CD14-positive monocyte (primary cell): Measurements from ENCODE around the gene TDRD9. TPM values are rescaled to one million over a fixed set of nuclear protein-coding genes. Genes with fewer than 3 reads are reported as not detected.

Experiments used
- DNase-seq, 3 donors: peaks; one replicate each; pipeline ENCODE4 v3.0.0-alpha.2; 2011 to 2022
- H2AFZ ChIP-seq: 2 replicates; pipeline ENCODE4 v1.6.0; 2012; ENCODE audit warnings: mild to moderate bottlenecking, low read depth, low read length, inconsistent platforms; ENCODE audit not compliant: insufficient read depth, poor library complexity, severe bottlenecking
- H3K27ac ChIP-seq, 2 donors: 1 replicate in 1 of 2; 2 replicates in 1 of 2; pipeline ENCODE4 v1.5.1; 2012 to 2013; ENCODE audit warnings: low read length in 2 of 2, control low read depth in 1 of 2, inconsistent platforms in 1 of 2, low read depth in 1 of 2, mild to moderate bottlenecking in 1 of 2
- H3K27me3 ChIP-seq, 2 donors: one replicate each; pipeline versions ENCODE4 v1.6.0 to v1.6.1; 2011 to 2013; ENCODE audit warnings: low read length in 2 of 2; ENCODE audit not compliant: control insufficient read depth in 2 of 2, insufficient read depth in 2 of 2
- H3K36me3 ChIP-seq, 2 donors: replicated peaks in 1 of 2; 1 replicate in 1 of 2; 2 replicates in 1 of 2; pipeline versions ENCODE4 v1.5.1 to v1.6.1; 2012 to 2013; ENCODE audit warnings: low read length in 2 of 2, control low read depth in 1 of 2, inconsistent platforms in 1 of 2, mild to moderate bottlenecking in 1 of 2; ENCODE audit not compliant: insufficient read depth in 2 of 2, control insufficient read depth in 1 of 2
- H3K4me1 ChIP-seq, 2 donors: 1 replicate in 1 of 2; 2 replicates in 1 of 2; pipeline versions ENCODE4 v1.5.1 to v1.6.1; 2012 to 2013; ENCODE audit warnings: low read length in 2 of 2, control low read depth in 1 of 2, inconsistent platforms in 1 of 2, mild to moderate bottlenecking in 1 of 2, moderate library complexity in 1 of 2; ENCODE audit not compliant: insufficient read depth in 2 of 2, control insufficient read depth in 1 of 2
- H3K4me2 ChIP-seq: replicated peaks from 2 replicates; pipeline ENCODE3; 2012; ENCODE audit warnings: low read length, moderate library complexity, mild to moderate bottlenecking; ENCODE audit not compliant: poor library complexity, severe bottlenecking; ENCODE audit errors: extremely low read depth
- H3K4me3 ChIP-seq, 3 experiments: fragments of 200-600 bp in 1 of 3; sonication (generic) in 1 of 3; replicated peaks in 1 of 3; 1 replicate in 2 of 3; 2 replicates in 1 of 3; pipeline ENCODE4 v1.5.1; 2011 to 2013; ENCODE audit warnings: low read length in 3 of 3, mild to moderate bottlenecking in 3 of 3, control low read depth in 2 of 3, low read depth in 2 of 3, inconsistent platforms in 1 of 3, moderate library complexity in 1 of 3
- H3K79me2 ChIP-seq: 2 replicates; pipeline ENCODE4 v1.6.0; 2012; ENCODE audit warnings: mild to moderate bottlenecking, control low read depth, inconsistent platforms, low read length, moderate library complexity; ENCODE audit not compliant: insufficient read depth
- H3K9ac ChIP-seq: 2 replicates; pipeline ENCODE4 v1.6.0; 2017; ENCODE audit warnings: low read length, mild to moderate bottlenecking; ENCODE audit not compliant: insufficient read depth, poor library complexity, severe bottlenecking
- H3K9me3 ChIP-seq, 2 donors: replicated peaks in 1 of 2; 1 replicate in 1 of 2; 2 replicates in 1 of 2; pipeline versions ENCODE4 v1.5.1 to v1.6.1; 2012 to 2013; ENCODE audit warnings: low read length in 2 of 2, control low read depth in 1 of 2; ENCODE audit not compliant: control insufficient read depth in 1 of 2, insufficient read depth in 1 of 2
- H4K20me1 ChIP-seq: 2 replicates; pipeline ENCODE4 v1.6.0; 2012; ENCODE audit warnings: mild to moderate bottlenecking, low read length, control low read depth, moderate library complexity; ENCODE audit not compliant: insufficient read depth
- H3K27ac Mint-ChIP-seq, 7 donors: one replicate each; pipeline ENCODE4 v1.8.0; 2020; ENCODE audit warnings: mild to moderate bottlenecking in 7 of 7, mixed read lengths in 7 of 7, moderate library complexity in 6 of 7, inconsistent platforms in 2 of 7
- H3K27me3 Mint-ChIP-seq, 3 donors: one replicate each; pipeline ENCODE4 v1.8.0; 2021 to 2022; ENCODE audit warnings: low read depth in 3 of 3, mild to moderate bottlenecking in 3 of 3, mixed read lengths in 3 of 3, moderate library complexity in 3 of 3, inconsistent platforms in 1 of 3
- H3K36me3 Mint-ChIP-seq, 2 donors: one replicate each; pipeline ENCODE4 v1.8.0; 2020; ENCODE audit warnings: mixed read lengths in 2 of 2, inconsistent platforms in 1 of 2, mild to moderate bottlenecking in 1 of 2
- H3K4me1 Mint-ChIP-seq: one replicate; pipeline ENCODE4 v1.8.0; 2020; ENCODE audit warnings: mild to moderate bottlenecking, mixed read lengths
- H3K4me3 Mint-ChIP-seq, 2 donors: one replicate each; pipeline ENCODE4 v1.8.0; 2020; ENCODE audit warnings: mild to moderate bottlenecking in 2 of 2, mixed read lengths in 2 of 2, moderate library complexity in 1 of 2
- H3K9me3 Mint-ChIP-seq, 7 donors: one replicate each; pipeline ENCODE4 v1.8.0; 2020 to 2022; ENCODE audit warnings: mixed read lengths in 7 of 7, mild to moderate bottlenecking in 6 of 7, moderate library complexity in 6 of 7, inconsistent platforms in 2 of 7
- WGBS: methylation state at CpG from one replicate; pipeline ENCODE4 v1.1.5; 2013; ENCODE audit warnings: missing lambda C conversion rate; ENCODE audit not compliant: insufficient coverage; 5-methylcytosine and 5-hydroxymethylcytosine counted together
- intact Hi-C, 2 donors: fragments of 100-400 bp; cut with micrococcal nuclease; formaldehyde crosslinking; loops; one replicate each; pipeline versions ENCODE4 v1.15.0 to v1.15.1; 2023
- polyA plus RNA-seq, 3 donors: library from polyadenylated mRNA; depleted of rRNA in 1 of 3; unstranded in 2 of 3; stranded (reverse) in 1 of 3; fragments of 300-500 nt in 2 of 3; fragments of >200 nt in 1 of 3; fragmentation: Illumina TruSeq in 2 of 3; gene quantifications; 1 replicate in 2 of 3; 2 replicates in 1 of 3; pipeline ENCODE4 v1.2.3, GENCODE V29; 2012 to 2021
- TF ChIP-seq, protein P1 (sequence below): fragments of 200-600 bp; IDR thresholded peaks from one replicate; pipeline ENCODE4 v1.8.0; 2022; ENCODE audit warnings: antibody characterized with exemption, mild to moderate bottlenecking

The TDRD9 gene
- polyA plus RNA-seq, 3 donors, result 7.6 to 12.1 (median 11.8) TPM

DNA sequence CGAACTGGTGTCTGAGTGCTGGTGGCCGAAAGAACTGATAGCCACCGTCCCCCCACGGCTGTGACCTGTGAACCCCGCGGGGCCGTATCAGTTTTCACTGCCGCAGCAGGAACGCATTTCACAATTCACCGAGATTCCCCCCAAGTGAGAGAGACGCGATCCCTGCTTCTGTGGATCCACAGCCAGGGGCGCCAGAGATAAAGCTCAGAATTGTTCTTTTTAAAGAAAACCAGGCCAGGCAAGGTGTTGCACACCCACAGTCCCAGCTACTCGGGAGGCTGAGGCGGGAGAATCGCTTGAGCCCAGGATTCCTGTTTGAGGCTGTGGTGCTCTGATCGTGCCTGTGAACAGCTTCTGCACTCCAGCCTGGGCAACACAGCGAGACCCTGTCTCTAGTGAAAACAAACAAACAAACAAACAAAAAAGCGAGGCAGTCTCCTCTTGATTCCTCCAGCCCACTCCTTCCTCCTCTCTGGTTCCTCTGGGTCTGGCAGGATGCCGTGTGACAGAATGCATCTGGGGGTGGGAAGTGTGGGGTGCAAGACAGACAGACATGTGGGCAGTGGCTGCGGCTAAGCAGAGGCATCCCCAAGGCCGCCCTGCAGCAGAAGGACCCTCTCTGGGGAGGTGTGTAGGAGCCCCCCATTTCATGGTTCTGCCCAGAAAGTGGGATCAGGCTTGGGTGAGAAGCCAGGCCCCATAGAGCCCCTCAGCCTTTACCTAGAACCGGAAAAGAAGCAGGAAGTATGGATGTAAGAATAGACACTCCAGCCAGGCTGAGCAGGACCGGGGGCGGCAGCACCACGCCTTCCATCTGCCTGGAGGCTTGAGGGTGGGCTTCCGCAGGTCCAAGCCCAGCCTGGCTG lies 41.7 kb upstream of the TDRD9 start:
- H3K4me3 ChIP-seq, result no peak overlapping the region
- H3K4me1 ChIP-seq, result no peaks in the 10 kb centered on the region
- Mint-ChIP-seq H3K27me3 (peaks cover 4 to 10% (median 9%) of the 10 kb centered on the region in 3 donors), H3K4me1 (no peaks in the 10 kb centered on the region), H3K27ac (peak overlapping the region in 1 of 7 donors; percentile 45), H3K36me3 (no peaks in the 10 kb centered on the region), H3K4me3 (no peak overlapping the region), H3K9me3 (no peaks in the 10 kb centered on the region)
- H3K9me3 ChIP-seq, result no peaks in the 10 kb centered on the region
- intact Hi-C loops, result no loop called here
- no peak overlapping the region for H3K9ac ChIP-seq
- no peak overlapping the region for H2AFZ ChIP-seq
- H4K20me1 ChIP-seq, result no peaks in the 10 kb centered on the region
- H3K27ac ChIP-seq, result no peak overlapping the region
- TF ChIP-seq, protein P1, sequence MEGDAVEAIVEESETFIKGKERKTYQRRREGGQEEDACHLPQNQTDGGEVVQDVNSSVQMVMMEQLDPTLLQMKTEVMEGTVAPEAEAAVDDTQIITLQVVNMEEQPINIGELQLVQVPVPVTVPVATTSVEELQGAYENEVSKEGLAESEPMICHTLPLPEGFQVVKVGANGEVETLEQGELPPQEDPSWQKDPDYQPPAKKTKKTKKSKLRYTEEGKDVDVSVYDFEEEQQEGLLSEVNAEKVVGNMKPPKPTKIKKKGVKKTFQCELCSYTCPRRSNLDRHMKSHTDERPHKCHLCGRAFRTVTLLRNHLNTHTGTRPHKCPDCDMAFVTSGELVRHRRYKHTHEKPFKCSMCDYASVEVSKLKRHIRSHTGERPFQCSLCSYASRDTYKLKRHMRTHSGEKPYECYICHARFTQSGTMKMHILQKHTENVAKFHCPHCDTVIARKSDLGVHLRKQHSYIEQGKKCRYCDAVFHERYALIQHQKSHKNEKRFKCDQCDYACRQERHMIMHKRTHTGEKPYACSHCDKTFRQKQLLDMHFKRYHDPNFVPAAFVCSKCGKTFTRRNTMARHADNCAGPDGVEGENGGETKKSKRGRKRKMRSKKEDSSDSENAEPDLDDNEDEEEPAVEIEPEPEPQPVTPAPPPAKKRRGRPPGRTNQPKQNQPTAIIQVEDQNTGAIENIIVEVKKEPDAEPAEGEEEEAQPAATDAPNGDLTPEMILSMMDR, result no peak
- H3K36me3 ChIP-seq, result no peaks in the 10 kb centered on the region
- WGBS, result 89% methylated on average over 18 of the region's 27 CpGs
- no peak overlapping the region for H3K4me2 ChIP-seq
- H3K79me2 ChIP-seq, result no peaks in the 10 kb centered on the region
- DNase-seq, result no peak
- H3K27me3 ChIP-seq, result peaks cover 0 to 1% of the 10 kb centered on the region in 2 donors

DNA sequence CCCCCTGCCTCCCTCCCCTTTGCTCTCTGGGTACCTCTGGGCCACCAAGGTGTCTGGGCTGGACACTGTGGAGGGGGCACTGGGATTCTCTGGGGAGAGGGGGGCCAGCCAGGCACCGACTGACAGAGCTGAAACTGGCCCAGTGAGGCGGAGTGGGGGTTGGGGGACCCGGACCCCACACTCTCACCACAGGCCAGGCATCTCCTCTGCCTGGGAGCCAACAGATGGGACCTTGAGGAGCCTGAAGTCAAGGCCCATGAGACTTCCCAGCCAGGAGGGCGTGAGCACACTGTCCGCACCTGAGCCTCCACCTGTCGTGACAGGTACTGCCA lies 41.1 kb upstream of the TDRD9 start:
- H3K27ac Mint-ChIP-seq, result no peak overlapping the region
- H3K36me3 Mint-ChIP-seq, result no peaks in the 10 kb centered on the region
- no peaks in the 10 kb centered on the region for H3K9me3 Mint-ChIP-seq

More for the DNA sequence above, 41.1 kb upstream of the TDRD9 start:
- H3K79me2 ChIP-seq, result no peaks in the 10 kb centered on the region
- Mint-ChIP-seq H3K4me3 (no peak overlapping the region), H3K27me3 (peaks cover 3 to 5% (median 4%) of the 10 kb centered on the region in 3 donors), H3K4me1 (no peaks in the 10 kb centered on the region)
- no peak overlapping the region for H3K27ac ChIP-seq
- no peak for DNase-seq
- H3K4me2 ChIP-seq, result no peak overlapping the region
- TF ChIP-seq, protein P1, result no peak
- no peaks in the 10 kb centered on the region for H3K27me3 ChIP-seq
- H3K4me1 ChIP-seq, result no peaks in the 10 kb centered on the region
- no peaks in the 10 kb centered on the region for H4K20me1 ChIP-seq
- 95% methylated on average over 4 of the region's 6 CpGs for WGBS
- intact Hi-C loops, result no loop called here
- H3K36me3 ChIP-seq, result no peaks in the 10 kb centered on the region
- no peak overlapping the region for H2AFZ ChIP-seq
- no peak overlapping the region for H3K4me3 ChIP-seq
- H3K9me3 ChIP-seq, result no peaks in the 10 kb centered on the region
- no peak overlapping the region for H3K9ac ChIP-seq
